ENCODE data around the gene HERPUD1.

The HERPUD1 gene

GRCh38 chr16:56894331-56894917 is 37.5 kb upstream of the HERPUD1 start:
- Histone ChIP-seq H3K27ac (no peak overlapping the region), H3K9me3 (ENCODE audit: severe bottlenecking) (no peaks in the 10 kb centered on the region), H3K27me3 (ENCODE audit: insufficient read depth, low read depth, severe bottlenecking) (no peaks in the 10 kb centered on the region), H3K36me3 (no peaks in the 10 kb centered on the region), H3K4me3 (ENCODE audit: low read depth, low read length) (no peak overlapping the region)
- DNase-seq = no peak
- TF ChIP-seq CTCF (IDR thresholded peaks at IDR 0.05; ENCODE audit: low read depth, low read length) = no peak

- Histone ChIP-seq H3K36me3 (no peaks in the 10 kb centered on the region), H3K9me3 (ENCODE audit: severe bottlenecking) (no peaks in the 10 kb centered on the region), H3K27me3 (ENCODE audit: insufficient read depth, low read depth, severe bottlenecking) (no peaks in the 10 kb centered on the region), H3K27ac (no peak overlapping the region), H3K4me3 (ENCODE audit: low read depth, low read length) (no peak overlapping the region)
- DNase-seq = no peak
- TF ChIP-seq CTCF (IDR thresholded peaks at IDR 0.05; ENCODE audit: low read depth, low read length) = no peak
Observed at GRCh38 chr16:56895813-56896212, 36.1 kb upstream of the HERPUD1 start.

- H3K27me3 ChIP-seq (ENCODE audit: insufficient read depth, low read depth, severe bottlenecking) = no peaks in the 10 kb centered on the region
- DNase-seq = no peak
- TF ChIP-seq CTCF (IDR thresholded peaks at IDR 0.05; ENCODE audit: low read depth, low read length) = no peak
- no peak overlapping the region for H3K4me3 ChIP-seq (ENCODE audit: low read depth, low read length)
- no peaks in the 10 kb centered on the region for H3K36me3 ChIP-seq
- H3K27ac ChIP-seq = no peak overlapping the region
- H3K9me3 ChIP-seq (ENCODE audit: severe bottlenecking) = no peaks in the 10 kb centered on the region
Observed at GRCh38 chr16:56896244-56896643, 35.7 kb upstream of the HERPUD1 start.

GRCh38 chr16:56897026-56897799 is 34.7 kb upstream of the HERPUD1 start:
- H3K4me3 ChIP-seq (ENCODE audit: low read depth, low read length) = no peak overlapping the region
- H3K27me3 ChIP-seq (ENCODE audit: insufficient read depth, low read depth, severe bottlenecking) = no peaks in the 10 kb centered on the region
- H3K27ac ChIP-seq = no peak overlapping the region
- no peaks in the 10 kb centered on the region for H3K9me3 ChIP-seq (ENCODE audit: severe bottlenecking)
- no peak for TF ChIP-seq CTCF (IDR thresholded peaks at IDR 0.05; ENCODE audit: low read depth, low read length)
- H3K36me3 ChIP-seq = no peaks in the 10 kb centered on the region
- no peak for DNase-seq

- no peak for TF ChIP-seq CTCF (IDR thresholded peaks at IDR 0.05; ENCODE audit: low read depth, low read length)
- no peak for DNase-seq
- no peaks in the 10 kb centered on the region for H3K9me3 ChIP-seq (ENCODE audit: severe bottlenecking)
- no peak overlapping the region for H3K27ac ChIP-seq
- no peaks in the 10 kb centered on the region for H3K27me3 ChIP-seq (ENCODE audit: insufficient read depth, low read depth, severe bottlenecking)
- H3K36me3 ChIP-seq = no peaks in the 10 kb centered on the region
- H3K4me3 ChIP-seq (ENCODE audit: low read depth, low read length) = no peak overlapping the region
Observed at GRCh38 chr16:56898847-56899246, 33.1 kb upstream of the HERPUD1 start.

Measured in WERI-Rb-1 (cell line).